ENCODE results near the gene RAB40C. TPM values are rescaled to one million over a fixed set of nuclear protein-coding genes. Genes with fewer than 3 reads are reported as not detected.

The RAB40C gene
- total RNA-seq, 1 experiment from 2014 or later = 19.9 TPM

DNA sequence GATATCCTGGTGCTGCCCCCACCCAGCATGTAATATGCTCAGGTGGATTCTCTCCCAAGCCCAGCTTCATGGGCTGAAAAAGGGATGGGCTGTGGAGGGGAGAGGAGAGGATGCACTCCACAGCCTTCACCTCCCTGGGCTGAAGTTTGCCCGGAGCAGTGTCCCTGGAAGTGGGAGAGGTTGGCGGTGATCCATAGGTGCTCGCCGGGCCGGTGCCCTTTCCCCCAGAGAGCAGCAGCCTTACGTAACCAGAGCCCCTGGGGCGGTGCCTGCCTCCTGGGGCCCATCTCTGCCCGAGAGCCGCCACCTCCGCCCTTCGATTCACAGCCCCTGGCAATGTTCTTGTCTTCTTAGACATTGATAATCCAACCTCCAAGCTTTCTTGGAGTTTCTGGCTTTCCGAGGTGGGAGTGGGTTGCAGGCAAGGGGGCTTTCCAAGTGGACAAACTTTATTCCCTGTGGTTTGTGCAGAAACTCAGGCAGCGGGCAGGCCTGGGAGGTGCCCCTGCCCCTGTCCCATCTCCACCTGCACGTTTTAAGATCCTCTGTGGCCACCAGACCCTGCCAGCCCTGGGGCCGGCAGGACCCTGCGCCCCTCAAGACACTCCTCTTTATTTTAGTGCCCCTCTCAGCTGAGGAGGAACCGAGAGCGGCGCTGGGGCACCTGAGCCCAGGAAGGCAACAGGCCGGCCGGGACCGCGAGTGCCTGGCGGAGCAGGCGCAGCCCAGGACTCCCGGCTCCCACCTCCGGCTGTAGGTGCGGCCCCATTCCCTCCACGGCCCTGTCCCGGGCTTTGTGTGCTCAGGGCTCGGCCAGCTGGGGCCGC lies 56.2 kb downstream of the RAB40C start:
- no TSS peak for BruUV-seq (replicated peaks)
- DNase-seq (ENCODE audit: low spot score) = no peak
- Histone ChIP-seq H3K27ac (ENCODE audit: low read depth, low read length, poor library complexity, severe bottlenecking) (no peak overlapping the region), H3K36me3 (ENCODE audit: insufficient read depth, low read length, poor library complexity, severe bottlenecking) (no peaks in the 10 kb centered on the region), H3K27me3 (replicated peaks; ENCODE audit: insufficient read depth, low read depth, low read length, poor library complexity) (no peaks in the 10 kb centered on the region), H3K4me3 (ENCODE audit: low read depth, low read length, poor library complexity, severe bottlenecking) (no peak overlapping the region), H3K4me1 (ENCODE audit: insufficient read depth, low read length, poor library complexity, severe bottlenecking) (peaks cover 10% of the 10 kb centered on the region), H3K9me3 (ENCODE audit: low read depth, low read length, poor library complexity, severe bottlenecking) (no peaks in the 10 kb centered on the region)
- intact Hi-C loops (cut with micrococcal nuclease; ENCODE audit: unreplicated experiment) = no loop called here
- TF ChIP-seq, protein P1, sequence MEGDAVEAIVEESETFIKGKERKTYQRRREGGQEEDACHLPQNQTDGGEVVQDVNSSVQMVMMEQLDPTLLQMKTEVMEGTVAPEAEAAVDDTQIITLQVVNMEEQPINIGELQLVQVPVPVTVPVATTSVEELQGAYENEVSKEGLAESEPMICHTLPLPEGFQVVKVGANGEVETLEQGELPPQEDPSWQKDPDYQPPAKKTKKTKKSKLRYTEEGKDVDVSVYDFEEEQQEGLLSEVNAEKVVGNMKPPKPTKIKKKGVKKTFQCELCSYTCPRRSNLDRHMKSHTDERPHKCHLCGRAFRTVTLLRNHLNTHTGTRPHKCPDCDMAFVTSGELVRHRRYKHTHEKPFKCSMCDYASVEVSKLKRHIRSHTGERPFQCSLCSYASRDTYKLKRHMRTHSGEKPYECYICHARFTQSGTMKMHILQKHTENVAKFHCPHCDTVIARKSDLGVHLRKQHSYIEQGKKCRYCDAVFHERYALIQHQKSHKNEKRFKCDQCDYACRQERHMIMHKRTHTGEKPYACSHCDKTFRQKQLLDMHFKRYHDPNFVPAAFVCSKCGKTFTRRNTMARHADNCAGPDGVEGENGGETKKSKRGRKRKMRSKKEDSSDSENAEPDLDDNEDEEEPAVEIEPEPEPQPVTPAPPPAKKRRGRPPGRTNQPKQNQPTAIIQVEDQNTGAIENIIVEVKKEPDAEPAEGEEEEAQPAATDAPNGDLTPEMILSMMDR (conservative IDR thresholded peaks at IDR 0.05; ENCODE audit: low read depth, low read length) = no peak
- no peak for TF ChIP-seq EZH2 (IDR thresholded peaks at IDR 0.05; ENCODE audit: borderline replicate concordance, low read depth, low read length, poor library complexity, severe bottlenecking)
- POLR2A ChIA-PET (ENCODE audit: low non-redundant PET) = no interaction called here
- CTCF ChIA-PET = no interaction called here

DNA sequence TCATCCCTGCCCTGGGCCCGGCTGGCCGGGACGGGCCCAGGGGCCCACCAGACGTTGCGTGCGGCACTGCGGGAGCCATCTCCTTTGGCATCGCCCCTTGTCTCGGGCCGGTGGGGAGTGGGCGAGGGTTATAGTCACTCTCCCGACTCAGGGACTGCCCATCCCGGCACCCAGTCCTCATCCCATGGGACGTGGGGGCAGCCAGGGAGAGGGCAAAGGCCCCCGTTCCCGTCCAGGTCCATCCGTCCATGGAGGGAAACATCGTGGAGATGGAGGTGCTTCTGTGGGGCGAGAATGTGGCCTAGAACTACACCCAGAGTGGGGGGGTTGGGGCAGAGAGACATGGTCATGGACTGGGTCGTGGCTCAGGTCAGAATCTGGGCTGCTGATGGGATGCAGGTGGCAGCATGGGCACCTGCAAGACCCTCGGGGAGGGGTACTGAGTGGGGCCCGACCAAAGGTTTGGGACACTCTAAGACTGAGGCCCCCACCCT lies 56.9 kb downstream of the RAB40C start:
- Histone ChIP-seq H3K36me3 (ENCODE audit: insufficient read depth, low read length, poor library complexity, severe bottlenecking) (no peaks in the 10 kb centered on the region), H3K27me3 (replicated peaks; ENCODE audit: insufficient read depth, low read depth, low read length, poor library complexity) (no peaks in the 10 kb centered on the region), H3K9me3 (ENCODE audit: low read depth, low read length, poor library complexity, severe bottlenecking) (no peaks in the 10 kb centered on the region), H3K27ac (ENCODE audit: low read depth, low read length, poor library complexity, severe bottlenecking) (no peak overlapping the region), H3K4me1 (ENCODE audit: insufficient read depth, low read length, poor library complexity, severe bottlenecking) (peaks cover 10% of the 10 kb centered on the region), H3K4me3 (ENCODE audit: low read depth, low read length, poor library complexity, severe bottlenecking) (no peak overlapping the region)
- BruUV-seq (replicated peaks) = no TSS peak
- POLR2A ChIA-PET (ENCODE audit: low non-redundant PET) = no interaction called here
- CTCF ChIA-PET = no interaction called here
- DNase-seq (ENCODE audit: low spot score) = no peak
- TF ChIP-seq EZH2 (IDR thresholded peaks at IDR 0.05; ENCODE audit: borderline replicate concordance, low read depth, low read length, poor library complexity, severe bottlenecking) = no peak
- TF ChIP-seq, protein P1 (conservative IDR thresholded peaks at IDR 0.05; ENCODE audit: low read depth, low read length) = no peak
- intact Hi-C loops (cut with micrococcal nuclease; ENCODE audit: unreplicated experiment) = no loop called here

DNA sequence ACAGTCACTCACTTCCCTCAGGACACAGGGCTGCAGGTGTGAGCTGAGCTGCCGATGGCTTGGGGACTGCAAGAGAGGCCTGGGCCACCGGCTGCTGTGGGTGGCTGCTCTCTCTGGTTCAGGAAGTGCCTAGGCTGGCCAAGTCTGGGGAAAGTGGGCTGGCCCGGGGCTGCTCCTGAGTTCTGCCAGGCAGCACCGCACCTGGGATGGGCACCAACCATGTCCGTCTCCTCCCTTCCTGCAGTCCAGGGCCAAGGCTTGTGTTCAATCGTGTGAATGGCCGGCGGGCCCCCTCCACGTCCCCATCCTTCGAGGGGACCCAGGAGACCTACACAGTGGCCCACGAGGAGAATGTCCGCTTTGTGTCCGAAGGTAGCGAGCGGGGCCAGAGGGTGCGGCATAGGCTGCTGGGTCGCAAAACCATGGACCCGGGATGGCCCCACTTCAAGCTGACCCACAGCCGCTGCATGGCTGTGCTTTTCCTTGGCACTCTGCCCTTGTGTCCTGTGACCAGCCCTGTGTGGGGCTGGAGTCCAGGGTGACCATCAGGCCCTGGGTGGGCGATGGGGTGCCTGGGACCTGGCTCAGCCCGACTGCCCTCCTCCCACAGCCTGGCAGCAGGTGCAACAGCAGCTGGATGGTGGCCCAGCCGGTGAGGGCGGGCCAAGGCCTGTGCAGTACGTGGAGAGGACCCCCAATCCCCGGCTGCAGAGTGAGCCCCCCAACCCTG lies 57.5 kb downstream of the RAB40C start:
- no peak for DNase-seq (ENCODE audit: low spot score)
- intact Hi-C loops (cut with micrococcal nuclease; ENCODE audit: unreplicated experiment) = no loop called here
- Histone ChIP-seq H3K27ac (ENCODE audit: low read depth, low read length, poor library complexity, severe bottlenecking) (no peak overlapping the region), H3K4me3 (ENCODE audit: low read depth, low read length, poor library complexity, severe bottlenecking) (no peak overlapping the region), H3K27me3 (replicated peaks; ENCODE audit: insufficient read depth, low read depth, low read length, poor library complexity) (no peaks in the 10 kb centered on the region), H3K9me3 (ENCODE audit: low read depth, low read length, poor library complexity, severe bottlenecking) (no peaks in the 10 kb centered on the region), H3K4me1 (ENCODE audit: insufficient read depth, low read length, poor library complexity, severe bottlenecking) (peaks cover 9% of the 10 kb centered on the region), H3K36me3 (ENCODE audit: insufficient read depth, low read length, poor library complexity, severe bottlenecking) (no peaks in the 10 kb centered on the region)
- no TSS peak for BruUV-seq (replicated peaks)
- POLR2A ChIA-PET (ENCODE audit: low non-redundant PET) = no interaction called here
- TF ChIP-seq, protein P1 (conservative IDR thresholded peaks at IDR 0.05; ENCODE audit: low read depth, low read length) = no peak
- TF ChIP-seq EZH2 (IDR thresholded peaks at IDR 0.05; ENCODE audit: borderline replicate concordance, low read depth, low read length, poor library complexity, severe bottlenecking) = no peak
- CTCF ChIA-PET = interaction anchor here (0.7 to 1.0 kb wide), 2 partner anchors 9 to 18 kb away, joined by 3 to 5 read pairs; no protein-coding TSS in a partner anchor
